NCI-H146 treated with DMSO at 0.1 percent for 48 hours (cell line): ENCODE data around the gene BCL2L11.

Source experiments
- DNase-seq: peaks from one replicate; lab custom pipeline; 2025; ENCODE audit not compliant: unreplicated experiment; lab: John Stamatoyannopoulos, UW

Gene BCL2L11

DNA sequence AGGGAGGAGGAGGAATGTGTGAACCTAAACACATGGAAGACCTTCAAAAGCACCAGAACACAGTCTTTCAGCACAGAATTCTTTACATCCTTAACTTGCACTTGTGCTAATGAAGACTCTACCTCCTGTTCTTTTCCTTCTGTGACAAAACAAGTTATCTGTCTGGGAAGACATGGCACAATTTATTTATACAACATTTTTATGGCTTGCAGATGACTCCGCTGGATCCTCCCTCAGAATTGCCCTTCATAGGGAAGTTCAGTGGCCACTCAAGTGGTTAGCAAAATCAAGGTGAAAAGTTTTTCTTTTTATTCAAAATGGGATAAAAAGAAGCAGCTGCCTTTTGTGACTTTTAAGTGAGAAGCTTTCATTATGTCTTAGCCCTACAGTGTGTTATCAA lies 21.4 kb downstream of the BCL2L11 start:
- DNase-seq: no peak

DNA sequence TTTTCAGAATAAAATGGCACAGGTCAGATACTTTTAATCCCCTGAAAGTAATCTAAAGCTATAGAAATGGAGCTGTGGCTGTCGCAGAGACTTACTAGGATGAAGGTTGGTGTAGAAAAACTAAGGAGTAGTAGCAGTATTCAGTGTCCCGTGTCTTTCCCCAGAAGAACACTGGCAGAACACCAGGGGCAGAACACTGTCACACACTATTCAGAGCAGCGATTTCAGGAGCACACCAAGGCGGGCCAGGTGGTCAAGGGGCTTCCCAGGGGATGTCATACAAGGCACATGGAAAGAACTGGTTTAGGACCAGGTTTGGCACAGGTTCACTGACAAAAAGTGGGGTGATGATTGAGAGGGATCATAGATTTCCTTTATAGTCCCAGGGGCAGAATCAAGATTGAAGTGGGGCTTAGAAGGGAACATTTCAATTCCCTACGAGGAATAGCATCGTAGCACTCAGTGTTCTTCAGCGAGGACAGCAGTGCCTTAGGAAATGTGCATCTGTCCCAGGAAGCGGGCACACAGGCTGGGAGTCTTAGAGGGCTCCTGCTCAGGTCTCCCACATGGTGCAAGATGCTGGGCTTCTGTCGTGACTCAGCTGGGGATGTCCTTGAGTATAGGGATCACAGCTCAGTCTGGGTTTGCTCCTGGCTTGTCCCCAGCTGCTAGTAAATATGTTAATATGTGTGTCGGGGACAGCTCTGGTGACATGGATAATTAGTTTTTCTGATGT lies 22.6 kb downstream of the BCL2L11 start:
- DNase-seq: no peak

DNA sequence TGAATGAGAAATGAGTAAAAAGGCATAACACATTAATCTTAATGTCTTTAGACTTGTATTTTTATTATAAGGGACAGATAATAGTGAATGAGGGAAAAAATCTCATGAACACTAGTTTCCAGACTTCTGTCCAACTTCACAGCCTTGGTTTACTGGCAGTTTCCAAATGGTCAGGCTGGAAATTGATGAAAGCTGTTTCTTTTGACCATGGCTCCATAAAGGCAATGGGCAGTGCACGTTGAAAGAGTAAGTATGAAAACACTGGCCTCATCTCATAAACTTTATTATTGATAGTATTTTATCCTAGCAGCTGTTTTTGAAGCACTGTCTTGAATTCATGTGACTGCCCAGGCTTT lies 23.1 kb downstream of the BCL2L11 start:
- DNase-seq: no peak

DNA sequence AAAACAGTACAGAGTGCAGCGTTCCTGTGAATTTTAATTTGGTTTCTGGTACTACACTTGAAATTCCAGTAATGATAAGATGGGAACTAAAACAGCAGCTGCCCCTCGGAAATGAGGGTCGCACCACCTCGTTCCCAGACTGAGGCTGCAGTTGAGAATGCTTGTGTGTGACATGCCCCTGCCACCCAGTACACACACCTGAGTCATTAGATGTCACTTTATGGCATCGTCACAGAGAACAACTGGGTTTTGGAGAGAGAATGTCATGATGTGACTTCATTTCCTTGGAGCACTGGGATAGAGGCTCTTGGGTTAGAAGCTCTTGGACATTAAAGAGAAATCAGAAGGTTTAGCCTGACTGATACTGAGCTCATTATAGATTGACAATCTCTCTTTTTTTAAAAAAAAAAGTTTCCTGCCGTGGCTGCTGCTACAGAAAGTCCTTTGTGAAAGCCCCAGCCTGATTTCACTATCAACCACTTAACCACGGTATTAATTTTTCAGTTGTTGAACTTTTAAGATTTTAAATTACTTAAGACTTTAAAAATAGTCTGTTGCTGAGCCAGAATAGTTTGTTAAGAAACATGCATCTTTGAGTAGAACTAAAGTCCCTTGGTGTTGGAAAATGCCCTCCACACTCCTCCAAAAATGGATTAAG lies 24.5 kb downstream of the BCL2L11 start:
- no peak for DNase-seq

DNA sequence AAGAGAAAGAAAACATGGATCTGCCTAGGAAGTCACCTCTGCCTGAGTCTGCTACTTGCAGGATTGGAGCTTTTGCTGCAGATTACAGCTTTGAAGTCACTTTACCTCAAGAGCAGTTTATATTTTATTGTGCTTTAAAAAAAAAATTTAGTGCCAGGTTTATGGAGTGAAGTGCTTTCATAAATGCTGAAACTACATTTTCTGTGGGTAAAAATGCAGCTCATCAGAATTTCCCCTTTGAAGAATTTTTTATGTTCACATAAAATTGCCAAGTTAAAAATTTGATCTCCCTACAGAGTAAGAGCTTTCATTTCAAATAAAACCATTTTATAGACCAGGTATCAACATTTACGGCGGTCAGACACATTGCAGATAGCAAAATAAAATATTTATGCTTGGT lies 25.2 kb downstream of the BCL2L11 start:
- DNase-seq: no peak

DNA sequence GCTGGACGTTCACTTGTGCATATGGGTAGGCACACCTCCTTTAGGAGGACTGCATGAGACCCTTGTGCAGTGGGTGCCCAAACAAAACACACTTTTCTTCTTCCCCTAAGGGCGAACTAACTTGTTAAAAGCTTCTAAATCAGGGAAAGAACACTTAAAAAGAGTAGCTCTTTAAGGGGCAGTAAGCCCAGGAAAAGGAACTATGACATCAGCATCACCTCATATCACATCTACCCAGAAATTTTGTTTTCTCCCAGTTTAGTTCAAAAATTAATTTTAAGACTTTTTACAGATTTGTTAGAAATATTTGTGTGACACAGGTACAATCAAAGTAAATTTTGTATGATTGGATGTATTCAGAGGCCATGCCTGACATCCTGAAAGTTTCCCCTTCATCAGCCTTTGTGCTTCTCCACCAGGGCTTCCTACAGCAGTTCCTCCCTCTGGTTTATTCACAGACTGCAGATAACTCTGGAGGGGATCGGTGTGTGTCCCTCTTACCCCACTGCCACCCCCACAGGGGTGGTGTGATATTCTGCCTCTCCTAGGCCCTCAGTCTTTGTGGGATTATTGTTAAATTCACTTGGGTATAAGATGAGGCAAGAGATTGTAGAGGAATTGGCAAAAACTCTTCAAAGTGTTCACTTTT lies 27.6 kb downstream of the BCL2L11 start:
- DNase-seq: no peak

DNA sequence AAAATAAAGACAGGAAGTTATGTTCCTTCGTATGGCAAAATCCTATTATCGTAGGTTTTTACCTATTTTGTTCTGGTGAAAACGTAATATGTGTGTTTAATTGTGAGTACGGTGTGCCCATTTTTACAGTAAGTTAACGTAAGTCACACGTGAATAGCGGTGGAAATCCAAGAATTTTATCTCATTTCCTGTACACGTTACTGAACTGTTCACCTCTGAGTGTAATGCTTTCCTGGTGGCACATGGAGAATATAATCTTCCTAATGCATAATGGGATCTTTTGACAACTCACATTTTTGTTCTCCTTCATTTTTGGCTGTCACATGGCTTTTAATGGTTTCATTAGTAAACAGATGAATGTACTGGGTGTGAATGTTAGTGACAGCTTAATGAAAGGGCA lies 28.2 kb downstream of the BCL2L11 start:
- DNase-seq: no peak

DNA sequence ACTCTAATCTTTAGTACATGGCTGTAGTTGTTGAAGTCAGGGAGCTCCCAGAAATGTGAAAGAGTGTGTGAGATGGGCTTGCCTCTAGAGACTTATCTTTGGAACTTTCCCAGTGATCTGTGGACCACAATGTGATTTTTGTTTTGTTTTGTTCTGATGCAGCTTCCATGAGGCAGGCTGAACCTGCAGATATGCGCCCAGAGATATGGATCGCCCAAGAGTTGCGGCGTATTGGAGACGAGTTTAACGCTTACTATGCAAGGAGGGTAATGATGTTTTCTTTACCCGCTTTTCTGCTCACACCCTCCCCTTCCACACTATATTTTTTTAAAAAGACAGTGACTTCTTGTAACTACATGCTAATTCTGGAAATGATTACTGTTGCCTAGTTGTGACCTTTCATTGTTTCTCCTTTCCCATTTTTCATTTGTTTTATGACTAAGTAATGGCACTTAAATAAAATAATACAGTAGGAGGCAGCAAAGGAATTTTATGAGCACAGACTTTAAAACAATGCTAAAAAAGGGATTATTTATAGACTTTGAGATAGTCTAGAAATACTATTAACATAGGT lies 29.3 kb downstream of the BCL2L11 start:
- no peak for DNase-seq

DNA sequence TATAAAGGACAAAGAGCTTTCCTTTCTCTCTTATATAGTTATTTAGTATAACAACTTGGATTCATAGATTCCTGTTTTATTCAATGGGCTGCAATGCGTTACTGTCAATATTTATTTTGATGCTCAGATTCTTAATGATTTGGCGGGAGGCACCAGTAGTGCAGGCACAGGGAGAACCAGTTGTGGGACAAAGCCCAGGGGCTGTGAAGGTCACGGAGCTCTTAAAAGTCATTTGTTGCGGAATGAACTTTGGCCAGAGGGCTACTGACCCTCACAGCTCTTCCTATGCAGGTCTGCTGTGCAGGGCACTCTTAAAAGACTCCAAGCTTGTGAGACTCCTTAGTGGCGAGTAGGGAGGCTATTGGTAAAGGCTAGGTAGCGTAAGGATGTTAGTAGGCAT lies 34.0 kb downstream of the BCL2L11 start:
- DNase-seq: no peak

DNA sequence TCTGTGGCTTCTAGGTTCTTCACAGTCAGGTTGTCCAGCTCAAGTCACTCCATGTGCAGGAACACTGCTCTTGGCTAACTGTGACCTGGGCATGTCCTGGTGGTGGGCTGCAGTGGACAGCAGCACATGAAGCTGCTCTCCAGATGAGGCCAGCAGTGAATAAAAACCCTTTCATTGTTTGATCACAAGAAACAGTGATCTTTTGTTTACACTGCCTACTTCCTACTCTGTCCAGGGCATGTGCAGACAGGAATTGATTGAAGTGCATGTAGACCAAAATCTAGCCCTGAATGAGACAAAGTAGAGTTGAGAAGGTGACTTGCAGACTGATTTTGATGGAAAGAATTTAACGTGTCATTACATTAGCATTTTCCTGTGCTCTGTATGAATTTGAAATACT lies 34.9 kb downstream of the BCL2L11 start:
- DNase-seq: peak; percentile 48

DNA sequence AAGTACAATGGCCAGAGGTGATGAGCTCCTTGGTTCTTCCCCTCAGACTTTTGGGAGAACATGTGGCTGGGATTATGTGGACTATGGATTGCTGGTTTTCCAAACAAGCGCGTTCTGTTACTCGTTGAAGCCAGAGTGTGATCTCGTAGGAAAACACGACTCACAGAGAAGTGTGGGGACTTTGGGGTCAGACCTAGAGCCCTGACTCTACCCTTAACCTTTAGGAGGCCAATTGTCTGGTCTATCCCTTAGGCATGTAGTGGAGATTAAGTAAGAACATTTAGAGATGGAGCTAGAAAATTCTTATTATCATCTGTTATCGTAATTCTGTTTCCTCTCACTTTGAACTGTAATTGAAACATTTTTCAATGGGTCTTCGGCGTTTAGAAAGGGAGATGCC lies 35.8 kb downstream of the BCL2L11 start:
- DNase-seq: no peak

DNA sequence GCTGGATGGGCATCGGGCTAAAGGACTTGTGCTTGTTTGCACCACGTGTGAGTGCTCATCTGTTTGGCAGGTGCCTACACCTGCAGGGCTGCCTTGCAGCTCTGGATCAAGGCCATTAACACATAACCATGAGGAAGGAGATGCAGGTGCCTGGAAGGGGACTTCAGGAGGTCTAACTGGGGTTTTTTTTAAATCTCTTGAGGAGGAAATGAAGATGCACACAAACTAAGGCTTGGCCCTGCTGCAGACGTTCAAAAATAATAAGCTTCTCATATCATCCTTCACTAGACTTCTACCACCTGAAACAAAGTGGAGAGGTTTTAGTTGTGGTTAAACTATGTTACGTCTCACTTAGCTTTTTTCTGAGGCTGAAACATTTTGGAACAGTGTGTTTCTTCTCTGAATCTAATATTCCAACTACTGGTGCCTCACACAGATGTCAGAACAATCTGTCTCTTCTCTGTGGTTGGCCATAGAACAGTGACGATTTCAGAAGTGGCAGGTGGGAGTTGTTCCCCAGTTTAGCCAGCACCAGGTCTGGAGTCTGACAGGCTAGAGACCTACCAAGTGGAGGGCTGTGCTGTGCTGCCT lies 36.5 kb downstream of the BCL2L11 start:
- peak; percentile 52 for DNase-seq

DNA sequence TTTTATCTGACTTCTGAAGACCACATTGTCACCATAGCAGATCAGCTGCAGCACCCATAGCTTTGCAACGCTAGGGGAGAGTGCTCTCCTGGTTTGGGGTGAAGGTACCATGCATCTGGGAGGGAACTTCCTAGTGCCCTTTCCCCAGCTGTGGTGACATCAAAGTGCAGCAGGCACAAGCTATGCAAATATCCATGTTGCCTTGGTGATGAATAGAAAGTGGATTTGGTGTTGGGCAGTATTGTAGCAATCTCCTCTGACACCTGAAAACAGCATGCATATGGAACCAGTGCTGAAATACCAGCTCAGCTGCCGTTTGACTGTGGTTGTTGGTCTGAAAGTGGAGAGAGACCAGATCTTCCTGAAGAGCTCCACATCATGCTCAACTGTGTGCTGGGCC lies 37.1 kb downstream of the BCL2L11 start:
- DNase-seq: peak; percentile 35

DNA sequence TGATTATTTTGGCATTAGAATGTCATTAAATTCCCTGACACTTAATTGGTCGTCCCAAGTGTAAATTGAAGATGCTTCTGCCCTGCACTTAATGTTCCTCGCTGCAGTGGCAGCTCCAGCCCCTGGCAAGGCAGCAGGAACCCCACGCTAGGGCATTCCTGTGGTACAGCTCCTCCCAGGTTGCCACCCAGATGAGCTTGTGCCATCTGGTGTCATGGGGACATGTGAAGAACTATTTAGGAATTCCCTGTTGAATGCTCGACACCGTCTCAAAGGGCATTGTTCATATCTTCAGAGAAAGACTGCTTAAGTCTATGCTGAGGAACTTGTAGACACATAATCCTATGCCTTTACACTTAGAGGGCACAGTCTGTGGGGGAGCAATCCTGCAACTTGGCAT lies 38.9 kb downstream of the BCL2L11 start:
- DNase-seq: no peak

DNA sequence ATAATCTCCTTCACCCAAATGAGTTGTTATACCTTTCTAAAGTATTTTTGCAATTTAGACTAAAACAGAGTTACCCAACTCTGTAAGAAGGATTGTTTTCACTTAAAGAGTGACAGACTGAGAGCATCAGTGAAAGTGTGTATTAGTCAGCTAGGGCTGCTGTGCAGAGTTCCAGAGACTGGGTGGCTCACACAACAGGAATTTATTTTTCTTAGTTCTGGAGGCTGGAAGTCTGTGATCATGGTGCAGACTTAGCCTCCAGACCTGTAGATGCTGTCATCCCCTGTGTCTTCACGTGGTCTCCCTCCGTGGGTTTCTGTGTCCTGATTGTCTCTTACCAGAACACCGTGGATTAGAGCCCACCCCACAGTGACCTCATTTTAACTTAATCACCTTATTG lies 40.0 kb downstream of the BCL2L11 start:
- no peak for DNase-seq

DNA sequence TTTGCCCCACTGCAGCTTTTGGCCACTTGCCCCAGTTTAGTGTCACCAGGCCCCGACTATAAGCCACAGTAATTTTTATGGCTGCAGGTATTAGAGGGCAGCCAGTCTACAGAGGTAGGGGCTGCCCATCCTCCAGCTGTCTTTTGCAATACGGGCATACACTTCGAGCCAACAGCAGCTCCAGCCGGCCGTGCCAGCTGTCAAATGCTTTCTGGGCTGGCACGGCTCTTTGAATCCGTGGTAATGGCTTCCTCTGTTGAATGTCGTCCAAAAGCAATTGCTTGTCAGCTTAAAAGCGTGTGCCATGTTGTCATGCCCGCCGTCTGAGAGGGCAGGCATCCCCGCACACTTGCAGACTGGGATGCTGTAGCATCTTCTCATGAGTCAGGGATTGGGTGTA lies 41.3 kb downstream of the BCL2L11 start:
- DNase-seq: no peak

DNA sequence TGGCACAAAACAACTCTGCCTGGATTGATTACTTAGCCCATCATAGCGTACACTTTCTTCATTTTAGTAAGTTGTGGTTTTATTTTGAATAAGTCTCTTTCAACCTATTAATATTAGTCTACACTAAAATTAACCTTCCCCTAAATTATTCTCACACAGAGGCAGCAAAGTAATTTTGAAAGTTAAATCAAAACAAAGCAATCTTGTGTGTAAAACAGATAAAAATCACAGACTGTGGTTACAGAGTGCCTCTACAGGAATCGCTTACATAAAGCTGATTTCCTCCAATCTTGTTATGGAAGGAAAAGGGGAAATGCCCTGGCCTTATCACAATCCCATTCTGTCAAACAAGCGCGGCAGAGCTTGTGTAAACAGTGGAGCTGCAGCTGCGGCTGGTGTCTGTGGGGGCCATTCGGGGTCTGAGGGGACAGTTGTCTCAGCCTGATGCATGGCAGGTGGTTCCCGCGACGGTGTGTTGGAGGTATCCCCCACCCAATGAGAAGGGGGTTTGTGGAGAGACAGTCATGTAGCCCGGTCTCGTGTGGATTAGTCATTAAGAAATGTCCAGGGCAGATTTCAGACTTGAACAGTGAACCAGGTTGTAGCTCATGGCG lies 42.1 kb downstream of the BCL2L11 start:
- DNase-seq: peak; percentile 52

DNA sequence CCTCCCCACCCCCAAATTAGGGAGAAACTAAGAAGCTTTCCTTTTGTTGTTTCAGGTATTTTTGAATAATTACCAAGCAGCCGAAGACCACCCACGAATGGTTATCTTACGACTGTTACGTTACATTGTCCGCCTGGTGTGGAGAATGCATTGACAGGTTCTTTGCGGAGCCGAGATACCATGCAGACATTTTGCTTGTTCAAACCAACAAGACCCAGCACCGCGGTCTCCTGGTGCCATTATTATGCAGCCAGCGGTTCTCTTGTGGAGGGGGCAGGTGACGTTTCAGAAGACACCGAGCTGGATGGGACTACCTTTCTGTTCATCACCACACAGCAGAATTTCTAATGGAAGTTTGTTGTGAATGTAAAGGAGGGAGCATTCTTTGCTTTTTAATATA lies 43.4 kb downstream of the BCL2L11 start:
- no peak for DNase-seq

DNA sequence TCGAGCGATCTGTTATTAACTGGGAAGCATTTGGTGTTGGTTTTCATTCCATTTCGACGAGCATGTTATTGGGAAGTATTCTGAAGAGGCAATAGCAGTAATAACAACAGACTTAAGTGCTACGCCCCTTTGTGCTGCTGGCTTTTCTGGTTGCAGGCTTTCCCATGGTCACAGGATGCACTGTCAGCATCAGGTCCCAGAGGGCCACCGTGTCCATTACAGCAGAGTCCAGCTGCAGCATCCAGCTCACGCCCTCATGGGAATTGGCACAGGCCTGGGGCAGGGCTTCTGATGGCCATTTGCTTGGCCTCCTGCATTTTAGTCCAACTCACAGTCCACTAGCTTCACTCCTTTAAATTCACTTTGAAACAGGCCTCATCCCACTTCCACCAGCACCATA lies 44.4 kb downstream of the BCL2L11 start:
- DNase-seq: no peak

DNA sequence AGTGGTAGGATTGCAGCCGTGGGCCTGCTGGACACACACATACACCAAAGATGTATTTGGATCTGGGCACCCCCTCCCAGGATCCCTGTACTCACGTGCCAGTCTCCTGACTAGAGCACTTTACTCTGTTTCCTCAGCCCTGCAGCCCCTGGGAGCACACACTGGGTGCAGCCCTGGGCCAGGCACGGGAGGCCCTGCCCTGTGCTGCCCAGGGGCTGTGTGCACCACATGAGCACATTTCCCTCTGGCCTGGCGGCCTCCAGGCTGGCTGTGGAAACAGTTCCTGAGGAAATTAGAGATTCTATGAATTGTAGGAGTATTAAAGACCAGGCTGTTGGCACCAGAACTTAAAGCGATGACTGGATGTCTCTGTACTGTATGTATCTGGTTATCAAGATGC lies 45.4 kb downstream of the BCL2L11 start:
- DNase-seq: no peak

DNA sequence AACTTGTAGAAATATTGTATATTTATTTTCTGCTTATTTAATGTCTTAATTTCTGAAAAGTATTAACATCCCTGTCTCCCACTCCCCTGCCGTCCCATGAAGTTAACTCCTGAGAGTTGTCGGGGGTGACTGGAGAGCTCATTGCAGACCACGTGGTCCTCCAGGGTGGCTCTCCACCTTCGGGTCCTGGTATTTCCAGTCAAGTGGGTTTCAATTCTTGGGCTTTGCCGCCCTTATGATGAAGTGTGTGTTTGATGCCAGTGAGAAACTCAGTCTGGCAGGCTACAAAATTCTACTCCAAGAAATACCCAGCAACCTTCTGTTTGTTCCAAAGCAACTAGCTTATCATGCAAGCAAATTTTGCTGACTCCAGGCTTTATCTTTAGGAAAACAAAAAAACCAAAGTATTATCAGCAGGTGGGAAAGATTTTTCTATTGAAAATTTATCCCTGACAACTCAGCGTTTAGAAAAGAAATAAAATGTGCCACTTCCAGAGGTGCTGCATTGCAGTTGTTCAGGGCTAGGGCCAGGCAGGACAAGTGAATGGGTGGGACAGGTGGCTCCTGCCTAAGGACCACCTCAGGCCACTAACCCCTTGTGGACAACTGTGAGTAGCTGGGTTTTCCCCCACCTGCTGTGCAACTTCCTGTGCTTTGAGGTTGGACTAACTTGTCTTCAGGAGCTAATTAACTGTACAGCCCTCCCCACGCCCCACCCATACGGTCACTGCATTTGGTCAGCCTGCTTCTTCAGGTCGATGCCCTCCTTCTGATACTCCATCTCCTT lies 46.6 kb downstream of the BCL2L11 start:
- DNase-seq: no peak
